DOHH2 (cell line): Measurements from ENCODE around the gene SP4.

ENCODE experiments used
- H3F3A ChIP-seq: fragments of 200-600 bp; sonication (generic), shearing (Covaris generic); 2 replicates; pipeline ENCODE4 v1.6.0; 2016; ENCODE audit warnings: antibody characterized with exemption, mild to moderate bottlenecking; ENCODE audit not compliant: control insufficient read depth, insufficient read depth
- H3K27ac ChIP-seq: fragments of 200-600 bp; sonication (generic); 2 replicates; pipeline ENCODE4 v1.5.1; 2014; ENCODE audit warnings: low read depth, mild to moderate bottlenecking, low read length, moderate library complexity
- H3K27me3 ChIP-seq: fragments of 200-600 bp; sonication (generic); 2 replicates; pipeline ENCODE4 v1.6.1; 2014; ENCODE audit warnings: mild to moderate bottlenecking, low read length, mixed read lengths; ENCODE audit not compliant: control insufficient read depth
- H3K36me3 ChIP-seq: fragments of 200-600 bp; sonication (generic); 2 replicates; pipeline ENCODE4 v1.6.1; 2014; ENCODE audit warnings: mild to moderate bottlenecking, low read length, moderate library complexity, mixed read lengths; ENCODE audit not compliant: control insufficient read depth
- H3K4me1 ChIP-seq: fragments of 200-600 bp; sonication (generic); 2 replicates; pipeline ENCODE4 v1.6.1; 2014; ENCODE audit warnings: mild to moderate bottlenecking, low read length, mixed read lengths; ENCODE audit not compliant: control insufficient read depth
- H3K4me2 ChIP-seq: fragments of 200-600 bp; sonication (generic); 2 replicates; pipeline ENCODE4 v1.6.0; 2014; ENCODE audit warnings: mild to moderate bottlenecking, low read length, moderate library complexity
- H3K4me3 ChIP-seq: fragments of 200-600 bp; sonication (generic); 2 replicates; pipeline ENCODE4 v1.5.1; 2014; ENCODE audit warnings: mild to moderate bottlenecking, low read length, mixed read lengths
- H3K79me2 ChIP-seq: fragments of 200-600 bp; sonication (generic); 2 replicates; pipeline ENCODE4 v1.6.1; 2014; ENCODE audit warnings: mild to moderate bottlenecking, low read length, mixed read lengths; ENCODE audit not compliant: control insufficient read depth
- H3K9me2 ChIP-seq: fragments of 200-600 bp; sonication (generic); replicated peaks from 2 replicates; pipeline ENCODE4 v1.6.1; 2014; ENCODE audit warnings: mild to moderate bottlenecking, low read length, mixed read lengths; ENCODE audit not compliant: control insufficient read depth
- H3K9me3 ChIP-seq: fragments of 200-600 bp; sonication (generic); 2 replicates; pipeline ENCODE4 v1.6.1; 2014; ENCODE audit warnings: antibody characterized with exemption, low read length, mixed read lengths; ENCODE audit not compliant: control insufficient read depth, insufficient read depth
- H4K20me1 ChIP-seq: fragments of 200-600 bp; sonication (generic); 2 replicates; pipeline ENCODE4 v1.6.0; 2014; ENCODE audit warnings: low read depth, mild to moderate bottlenecking, antibody characterized with exemption, low read length, moderate library complexity; ENCODE audit not compliant: control insufficient read depth, insufficient read depth
- CTCF ChIP-seq: fragments of 200-600 bp; sonication (generic); IDR thresholded peaks from one replicate; pipeline ENCODE4 v1.5.1; 2014; ENCODE audit warnings: antibody characterized with exemption, mild to moderate bottlenecking, low read depth, low read length; ENCODE audit not compliant: poor library complexity, severe bottlenecking
- EZH2phosphoT487 ChIP-seq: fragments of 200-600 bp; sonication (generic); IDR thresholded peaks from 2 replicates; pipeline ENCODE4 v1.6.1; 2017; ENCODE audit warnings: borderline replicate concordance, mild to moderate bottlenecking, antibody characterized with exemption, low read length, moderate library complexity, mixed read lengths

Gene SP4

GRCh38 chr7:21547501-21547900 lies 119.6 kb downstream of the SP4 start:
- Histone ChIP-seq H3K27ac (no peak overlapping the region), H3K9me3 (peaks cover 3% of the 10 kb centered on the region; the same call in 1 of the 2 replicates), H3F3A (no peaks in the 10 kb centered on the region), H3K4me3 (no peak overlapping the region), H3K4me1 (no peaks in the 10 kb centered on the region), H4K20me1 (no peaks in the 10 kb centered on the region), H3K79me2 (no peaks in the 10 kb centered on the region), H3K4me2 (no peak overlapping the region), H3K9me2 (no peaks in the 10 kb centered on the region), H3K36me3 (no peaks in the 10 kb centered on the region), H3K27me3 (no peaks in the 10 kb centered on the region)
- TF ChIP-seq CTCF: no peak
- no peak for TF ChIP-seq EZH2phosphoT487

- Histone ChIP-seq H4K20me1 (no peaks in the 10 kb centered on the region), H3K4me1 (no peaks in the 10 kb centered on the region), H3K27me3 (no peaks in the 10 kb centered on the region), H3K4me3 (no peak overlapping the region), H3K79me2 (no peaks in the 10 kb centered on the region), H3K27ac (no peak overlapping the region), H3K9me2 (no peaks in the 10 kb centered on the region), H3F3A (no peaks in the 10 kb centered on the region), H3K9me3 (no peaks in the 10 kb centered on the region), H3K4me2 (no peak overlapping the region), H3K36me3 (no peaks in the 10 kb centered on the region)
- TF ChIP-seq EZH2phosphoT487 (no peak), CTCF (no peak)
Measured at GRCh38 chr7:21548491-21548890, 120.6 kb downstream of the SP4 start.

- Histone ChIP-seq H3K79me2 (no peaks in the 10 kb centered on the region), H3K27me3 (no peaks in the 10 kb centered on the region), H4K20me1 (no peaks in the 10 kb centered on the region), H3K4me2 (no peak overlapping the region), H3K36me3 (no peaks in the 10 kb centered on the region), H3F3A (no peaks in the 10 kb centered on the region), H3K27ac (no peak overlapping the region), H3K4me1 (no peaks in the 10 kb centered on the region), H3K9me3 (no peaks in the 10 kb centered on the region), H3K9me2 (no peaks in the 10 kb centered on the region), H3K4me3 (no peak overlapping the region)
- TF ChIP-seq EZH2phosphoT487: no peak
- TF ChIP-seq CTCF: no peak
Measured at GRCh38 chr7:21550076-21550475, 122.2 kb downstream of the SP4 start.

- no peaks in the 10 kb centered on the region for H3K9me2 ChIP-seq
- TF ChIP-seq CTCF: peak; percentile 11
- TF ChIP-seq EZH2phosphoT487: no peak
- H3K27me3 ChIP-seq: no peaks in the 10 kb centered on the region
- H3K4me3 ChIP-seq: no peak overlapping the region
- H4K20me1 ChIP-seq: no peaks in the 10 kb centered on the region
- H3K9me3 ChIP-seq: no peaks in the 10 kb centered on the region
- no peaks in the 10 kb centered on the region for H3K36me3 ChIP-seq
- no peak overlapping the region for H3K27ac ChIP-seq
- H3K79me2 ChIP-seq: no peaks in the 10 kb centered on the region
- H3F3A ChIP-seq: no peaks in the 10 kb centered on the region
- H3K4me1 ChIP-seq: no peaks in the 10 kb centered on the region
- no peak overlapping the region for H3K4me2 ChIP-seq
Measured at GRCh38 chr7:21550821-21551531, 123.1 kb downstream of the SP4 start.
